CD4-positive, alpha-beta T cell treated with Interleukin-21 for 1 hour (primary cell): ENCODE measurements around the gene VARS2.
"Not testable (repeated sequence)": the region's sequence is repeated elsewhere in the genome, so short reads cannot be mapped to it uniquely, and the experiment has no call there.

Source experiments
- DNase-seq: peaks from one replicate; pipeline ENCODE4 v3.0.0-alpha.2; 2020

The VARS2 gene

DNA sequence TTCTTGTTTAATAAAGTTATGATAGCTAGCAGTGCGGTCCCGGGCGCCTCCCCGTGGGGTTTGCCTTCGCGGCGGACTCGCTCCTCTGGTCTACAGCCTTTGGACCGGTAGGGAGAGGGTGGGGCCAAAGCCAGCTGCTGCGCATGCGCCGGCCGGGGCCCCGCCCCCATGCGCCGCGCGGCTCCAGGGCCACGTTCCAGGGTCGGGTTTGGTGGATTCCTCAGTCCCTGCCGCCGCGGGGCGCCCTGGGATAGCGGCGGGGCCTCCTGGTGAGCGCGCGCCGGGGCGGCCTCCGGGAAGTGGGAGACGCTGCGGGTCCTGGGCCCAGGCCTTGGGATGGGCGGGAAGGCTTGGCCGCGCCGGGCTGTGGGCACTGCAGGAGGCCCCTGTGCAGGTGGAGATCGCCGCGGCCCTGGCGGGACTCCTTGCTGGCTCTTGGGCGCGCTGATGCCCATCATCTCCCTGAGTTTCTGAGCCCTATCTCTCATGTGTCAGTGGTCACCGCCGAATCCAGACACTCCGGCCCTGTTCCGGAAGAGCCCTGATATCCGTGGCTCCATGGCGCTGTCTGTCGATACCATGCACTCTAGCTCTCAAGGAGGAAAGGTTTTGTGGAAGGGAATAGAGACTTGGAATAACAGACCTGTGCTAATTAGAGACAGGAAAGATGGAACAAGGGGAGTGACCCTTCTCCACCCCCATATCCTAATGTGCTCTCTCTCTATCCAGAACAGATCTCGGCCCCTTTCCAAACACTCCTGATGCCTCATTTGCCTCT, at the start of gene VARS2:
TSS of gene VARS2 (plus strand) at position 163 of the 778 bp plus-strand sequence. CDS start at position 762, 599 bp downstream.
- DNase-seq: peak; percentile 91

DNA sequence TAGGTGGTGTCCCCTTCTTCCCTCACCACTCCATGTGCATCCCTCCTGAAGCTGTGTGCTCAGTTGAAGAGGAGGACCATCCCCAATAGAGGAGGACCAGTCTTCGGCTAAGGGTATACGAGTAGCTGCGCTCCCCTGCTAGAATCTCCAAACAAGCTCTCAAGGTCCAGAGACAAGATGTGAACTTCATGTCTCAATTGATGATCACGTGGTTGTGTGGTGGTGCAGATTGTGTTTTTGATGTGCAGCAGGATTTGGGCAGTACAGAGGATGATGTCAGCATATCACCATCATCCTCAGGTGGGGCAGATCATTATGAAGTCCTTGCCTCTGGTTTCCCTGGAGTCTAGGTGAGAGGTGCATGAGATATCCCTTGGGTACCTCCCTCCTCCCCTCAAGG, 49.7 kb upstream of the VARS2 start:
- no peak for DNase-seq

DNA sequence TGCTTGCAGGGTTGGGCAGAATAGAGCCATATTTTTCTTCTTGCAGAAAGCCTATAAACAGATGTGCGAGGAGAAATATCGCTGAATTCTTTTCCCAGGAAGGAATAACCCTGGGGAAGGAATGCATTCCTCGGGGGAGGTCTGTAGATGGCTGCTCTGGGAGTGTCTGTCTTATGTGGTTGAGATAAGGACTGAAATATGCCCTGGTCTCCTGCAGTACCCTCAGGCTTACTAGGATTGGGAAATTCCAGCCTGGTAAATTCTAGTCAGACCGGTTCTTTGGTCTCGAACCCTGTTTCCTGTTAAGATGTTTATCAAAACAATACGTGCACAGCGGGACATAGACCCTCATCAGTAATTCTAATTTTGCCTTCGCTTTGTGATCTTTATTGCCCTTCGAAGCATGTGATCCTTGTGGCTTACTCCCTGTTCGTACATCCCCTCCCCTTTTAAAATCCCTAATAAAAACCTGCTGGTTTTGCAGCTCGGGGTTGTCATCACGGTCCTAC, 44.7 kb upstream of the VARS2 start:
- not testable (repeated sequence) for DNase-seq

DNA sequence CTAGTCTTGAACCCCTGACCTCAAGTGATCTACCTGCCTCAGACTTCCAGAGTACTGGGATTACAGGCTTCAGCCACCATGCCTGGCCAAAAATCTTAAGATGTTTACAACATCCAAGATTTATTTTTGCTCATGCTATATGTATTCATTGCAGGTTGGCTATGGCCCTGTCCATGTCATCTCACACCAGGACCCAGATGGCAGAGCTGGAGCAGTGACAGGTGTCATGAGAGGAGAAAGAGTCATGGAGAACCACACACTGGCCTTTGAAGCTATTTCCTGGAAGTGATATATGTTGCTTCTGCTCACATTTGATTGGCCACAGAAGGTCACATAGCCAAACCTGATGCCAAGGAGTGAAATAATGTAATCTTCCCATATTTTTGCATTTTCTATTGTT, 43.5 kb upstream of the VARS2 start:
- no peak for DNase-seq

DNA sequence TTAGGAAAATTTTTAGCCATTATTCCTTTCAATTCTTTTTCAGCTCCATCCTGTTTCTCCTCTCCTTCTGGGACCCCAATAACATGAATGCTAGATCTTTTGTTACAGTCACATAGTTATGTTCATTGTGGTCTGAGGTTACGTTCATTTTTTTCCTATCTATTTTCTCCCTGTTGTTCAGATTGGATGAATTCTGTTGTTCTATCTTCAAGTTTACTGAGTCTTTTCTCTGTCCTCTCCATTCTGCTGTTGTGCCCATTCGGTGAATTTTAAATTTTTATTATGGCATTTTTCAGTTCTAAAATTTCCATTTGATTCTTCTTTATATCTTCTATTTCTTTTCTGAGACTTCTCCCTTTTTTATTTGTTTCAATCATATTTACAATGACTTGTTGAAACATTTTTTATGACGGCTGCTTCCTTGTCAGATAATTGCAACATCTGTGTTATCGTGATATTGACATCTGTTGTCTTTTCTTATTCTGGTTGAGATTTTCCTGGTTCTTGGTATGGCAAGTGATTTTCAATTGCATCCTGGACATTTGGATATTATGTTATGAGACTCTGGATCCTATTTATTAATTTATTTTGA, 42.4 kb upstream of the VARS2 start:
- no peak for DNase-seq

DNA sequence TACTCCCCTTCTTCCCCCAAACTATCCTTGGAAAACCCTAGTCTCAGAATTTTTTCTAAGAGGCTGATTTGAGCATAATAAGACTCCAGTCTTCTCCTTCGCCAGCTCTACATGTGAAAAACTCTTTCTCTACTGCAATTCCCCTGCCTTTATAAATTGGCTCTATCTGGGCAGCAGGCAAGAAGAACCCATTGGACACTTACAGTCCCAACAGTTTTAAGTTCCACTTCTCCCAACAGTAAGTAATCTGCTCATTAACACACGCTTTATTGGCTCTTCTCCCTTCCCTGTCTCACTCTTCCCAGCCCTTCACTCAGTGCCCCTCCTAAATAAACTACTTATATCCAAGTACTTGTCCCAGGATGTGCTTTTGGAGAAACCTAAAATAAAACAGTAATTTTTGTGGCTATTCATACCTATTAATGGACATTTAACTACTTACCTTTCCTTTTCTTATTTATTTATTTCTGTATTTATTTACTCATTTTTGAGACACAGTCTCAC, 40.8 kb upstream of the VARS2 start:
- DNase-seq: no peak

DNA sequence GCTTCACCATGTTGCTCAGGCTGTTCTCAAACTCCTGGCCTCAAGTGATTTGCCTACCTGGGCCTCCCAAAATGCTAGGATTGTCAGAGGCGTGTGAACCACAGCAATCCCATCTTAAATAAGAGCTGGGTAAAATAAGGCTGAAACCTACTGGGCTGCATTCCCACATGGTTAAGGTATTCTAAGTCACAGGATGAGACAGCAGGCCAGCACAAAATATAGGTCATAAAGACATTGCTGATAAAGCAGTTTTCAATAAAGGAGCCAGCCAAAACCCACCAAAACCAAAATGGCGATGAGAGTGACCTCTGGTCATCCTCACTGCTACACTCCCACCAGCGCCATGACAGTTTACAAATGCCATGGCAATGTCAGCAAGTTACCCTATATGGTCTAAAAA, 40.2 kb upstream of the VARS2 start:
- DNase-seq: not testable (repeated sequence)

DNA sequence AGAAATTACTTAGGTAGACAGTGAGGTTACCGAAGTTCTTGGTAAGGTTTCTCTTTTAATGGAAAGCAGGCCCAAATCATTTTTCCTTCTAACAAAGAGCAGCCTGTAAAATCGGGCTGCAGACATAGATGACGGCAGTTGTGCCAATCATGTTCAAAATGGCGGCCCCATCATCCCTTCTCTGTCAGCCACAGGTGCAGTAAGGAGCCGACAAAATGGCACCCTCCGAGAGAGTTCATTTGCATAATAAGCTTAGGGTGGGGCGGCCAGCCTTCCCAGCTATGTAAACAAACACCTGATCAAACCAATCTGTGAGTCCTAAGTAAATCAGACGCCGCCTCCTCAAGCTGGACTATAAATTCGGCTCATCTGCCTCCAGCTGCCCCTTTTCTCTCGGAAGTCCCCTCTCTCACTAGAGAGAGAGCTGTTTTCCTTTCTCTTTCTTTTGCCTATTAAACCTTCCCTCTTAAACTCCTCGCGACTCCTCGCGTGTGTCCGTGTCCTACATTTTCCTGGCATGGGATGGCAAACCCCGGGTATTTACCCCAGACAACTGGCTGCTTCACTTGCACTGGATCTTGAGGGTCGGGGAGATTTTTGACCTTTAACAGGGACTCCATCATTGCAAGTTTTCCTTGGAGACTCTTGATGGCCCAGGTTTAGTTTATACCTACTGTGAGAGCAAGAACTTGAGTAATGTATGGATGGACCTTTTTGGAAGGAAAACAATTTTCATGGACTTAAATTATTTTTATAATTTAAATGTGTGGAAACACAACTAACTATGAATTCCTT, 38.6 kb upstream of the VARS2 start:
- no peak for DNase-seq

DNA sequence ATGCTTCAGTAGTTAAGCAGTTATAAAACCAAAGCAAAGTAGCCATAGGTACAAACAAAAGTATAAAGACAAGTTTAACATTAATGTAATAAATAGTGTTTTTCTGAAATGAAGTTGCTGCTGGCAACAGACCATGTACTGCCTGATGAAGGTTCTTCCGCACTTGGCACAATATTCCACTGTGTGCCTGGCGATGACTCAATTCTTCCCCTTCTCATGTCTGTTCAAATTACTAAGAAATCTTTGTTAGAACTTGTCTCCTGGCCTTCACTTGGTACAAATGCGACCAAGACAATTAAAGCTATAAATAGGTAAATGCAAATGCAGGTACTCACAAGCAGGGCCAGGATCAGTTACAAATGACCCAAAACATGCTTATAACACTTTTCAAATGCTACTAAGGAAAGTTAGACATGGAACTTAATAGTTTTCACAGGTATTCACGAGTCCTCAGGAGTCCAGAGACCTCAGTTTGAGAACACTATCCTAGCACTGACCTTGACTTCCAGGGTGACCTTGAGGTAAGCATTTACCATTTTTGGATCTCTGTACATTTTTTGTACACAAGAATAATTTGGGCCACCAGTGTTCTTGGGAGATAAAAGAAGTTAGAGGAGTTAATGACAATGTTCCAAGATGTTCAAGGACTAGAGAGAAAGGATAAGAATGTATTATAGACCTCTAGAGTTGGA, 37.9 kb upstream of the VARS2 start:
- no peak for DNase-seq

DNA sequence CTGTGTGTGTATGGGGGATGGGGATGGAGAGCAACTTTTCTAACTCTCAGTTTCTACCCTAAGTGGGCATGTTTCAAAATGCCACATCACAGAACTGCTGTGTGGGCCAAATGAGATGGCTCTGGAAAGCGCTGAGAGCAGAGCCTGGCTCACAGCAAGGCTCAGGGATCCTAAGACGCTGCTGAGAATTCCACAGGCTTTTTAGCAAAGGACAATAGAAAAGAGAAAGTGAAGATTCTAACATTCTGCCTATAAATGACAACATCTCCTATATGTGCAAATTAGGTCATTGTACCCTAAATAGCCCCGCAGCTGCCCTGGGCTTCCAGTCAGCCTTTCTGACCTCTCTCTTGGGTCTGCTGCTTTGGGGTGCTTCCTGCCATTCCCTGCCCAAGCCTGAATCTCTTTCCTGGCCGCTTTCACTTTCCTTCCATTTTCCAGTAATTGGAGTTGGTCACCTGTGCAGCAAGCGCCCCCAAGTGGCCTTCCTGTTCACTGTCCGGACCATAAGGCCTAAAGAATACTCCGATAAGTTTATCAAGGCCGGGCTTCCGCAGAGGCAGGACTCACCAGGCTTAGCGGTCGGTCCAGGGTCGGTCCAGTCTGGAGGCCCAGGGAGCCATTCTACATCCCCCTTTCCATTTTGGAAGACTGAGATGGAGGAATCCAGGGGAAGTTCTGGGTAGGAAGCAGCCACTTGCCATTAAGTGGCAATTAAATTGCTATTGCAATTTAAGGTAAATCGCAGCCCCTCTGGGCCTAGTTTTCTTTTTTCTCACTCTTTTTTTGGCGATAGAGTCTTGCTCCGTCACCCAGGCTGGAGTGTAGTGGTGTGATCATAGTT, 36.4 kb upstream of the VARS2 start:
- peak; percentile 81 for DNase-seq

DNA sequence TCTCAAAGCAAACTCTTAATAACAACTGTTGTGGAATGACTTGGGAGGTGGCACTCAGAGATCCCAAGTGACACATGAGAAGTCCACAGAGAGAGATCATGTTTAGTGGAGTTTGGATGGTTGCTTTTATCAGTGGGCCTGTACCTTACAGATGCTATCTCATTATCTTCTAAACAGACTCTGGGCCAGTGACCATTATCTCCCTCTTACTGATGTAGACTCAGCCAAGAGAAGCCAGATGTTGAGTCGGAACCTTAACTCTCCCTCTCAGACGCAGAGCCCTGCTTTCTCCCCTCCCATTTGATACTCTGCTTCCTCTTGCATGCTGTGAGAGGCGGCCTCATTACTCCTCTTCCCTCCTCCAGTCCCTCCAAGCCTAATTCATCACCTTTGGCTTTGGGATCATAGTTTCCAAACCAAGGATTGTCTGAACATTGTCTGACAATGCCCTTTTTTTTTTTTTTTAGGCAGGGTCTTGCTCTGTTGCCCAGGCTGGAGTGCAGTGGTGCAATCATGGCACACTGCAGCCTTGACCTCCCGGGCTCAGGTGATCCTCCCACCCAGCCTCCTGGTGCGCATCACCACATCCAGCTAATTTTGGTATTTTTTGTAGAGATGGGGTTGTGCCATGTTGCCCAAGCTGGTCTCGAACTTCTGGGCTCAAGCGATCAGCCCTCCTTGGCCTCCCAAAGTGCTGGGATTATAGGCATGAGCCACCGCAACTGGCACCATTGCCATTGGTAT, 34.2 kb upstream of the VARS2 start:
- no peak for DNase-seq

DNA sequence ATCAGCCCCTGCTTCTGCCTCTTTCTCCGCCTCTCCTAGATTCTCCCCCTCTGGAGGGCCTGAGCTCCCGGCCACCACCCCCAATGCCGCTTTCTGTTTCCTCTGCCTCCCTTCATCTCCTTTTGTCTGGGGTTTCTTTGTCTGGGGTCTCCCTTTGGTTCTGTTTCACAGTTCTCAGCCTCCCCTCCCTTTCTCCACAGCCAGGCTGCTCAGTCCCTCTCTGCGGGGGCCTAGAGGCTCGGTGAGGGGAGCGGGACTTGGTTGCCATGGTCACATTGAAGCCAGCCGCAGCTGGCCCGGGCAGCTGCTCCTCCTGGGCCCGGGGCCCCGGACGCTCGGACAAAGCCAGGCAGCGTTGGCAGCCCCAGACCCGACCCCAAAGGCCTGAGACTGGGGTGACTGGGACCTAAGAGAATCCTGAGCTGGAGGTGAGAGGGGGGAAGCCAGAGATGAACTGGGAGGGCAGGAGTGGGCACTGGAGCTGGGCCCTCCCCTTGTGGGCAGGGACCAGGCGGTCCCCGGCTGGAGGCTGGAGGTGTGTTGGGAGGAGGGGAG, 33.3 kb upstream of the VARS2 start:
- no peak for DNase-seq

DNA sequence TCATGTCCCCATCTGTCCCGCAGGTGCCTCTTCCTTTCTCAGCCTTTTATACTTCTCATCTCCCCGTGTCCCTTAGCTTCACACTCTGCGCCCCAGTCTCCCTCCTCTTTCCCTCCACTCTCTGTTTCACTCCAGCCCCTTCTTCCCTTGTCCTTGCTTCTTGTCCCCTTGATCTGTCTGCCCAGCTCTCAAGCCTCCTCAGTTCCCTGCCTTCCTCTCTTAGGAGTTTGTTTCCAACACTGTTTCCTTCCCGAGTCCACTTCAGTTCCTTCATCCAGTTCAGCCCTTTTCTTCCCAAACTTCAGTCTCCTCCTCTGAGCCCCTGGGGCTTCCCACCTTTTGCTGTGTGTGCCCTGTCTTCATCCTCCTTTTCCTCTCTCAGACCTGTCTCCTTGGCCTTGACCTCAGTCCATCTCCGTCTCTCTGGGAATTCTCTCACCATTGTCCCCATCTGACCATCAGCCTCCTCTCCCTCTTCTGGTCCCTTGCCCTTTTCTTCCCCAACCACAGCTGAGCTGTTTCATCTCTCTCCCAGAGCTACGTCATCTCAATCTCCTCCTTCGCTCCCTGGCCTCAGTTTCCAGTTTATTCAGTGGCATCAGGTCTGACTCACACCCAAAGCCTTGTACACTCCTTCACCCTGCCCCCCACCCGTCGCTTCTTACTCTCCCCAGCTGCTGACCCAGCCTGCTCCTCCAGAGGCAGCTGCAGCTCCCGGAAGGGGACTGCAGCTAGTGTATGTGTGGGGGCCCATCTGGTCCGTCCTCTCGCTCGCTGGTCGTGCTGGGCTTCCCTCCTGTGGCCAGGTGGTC, 32.4 kb upstream of the VARS2 start:
- DNase-seq: no peak

DNA sequence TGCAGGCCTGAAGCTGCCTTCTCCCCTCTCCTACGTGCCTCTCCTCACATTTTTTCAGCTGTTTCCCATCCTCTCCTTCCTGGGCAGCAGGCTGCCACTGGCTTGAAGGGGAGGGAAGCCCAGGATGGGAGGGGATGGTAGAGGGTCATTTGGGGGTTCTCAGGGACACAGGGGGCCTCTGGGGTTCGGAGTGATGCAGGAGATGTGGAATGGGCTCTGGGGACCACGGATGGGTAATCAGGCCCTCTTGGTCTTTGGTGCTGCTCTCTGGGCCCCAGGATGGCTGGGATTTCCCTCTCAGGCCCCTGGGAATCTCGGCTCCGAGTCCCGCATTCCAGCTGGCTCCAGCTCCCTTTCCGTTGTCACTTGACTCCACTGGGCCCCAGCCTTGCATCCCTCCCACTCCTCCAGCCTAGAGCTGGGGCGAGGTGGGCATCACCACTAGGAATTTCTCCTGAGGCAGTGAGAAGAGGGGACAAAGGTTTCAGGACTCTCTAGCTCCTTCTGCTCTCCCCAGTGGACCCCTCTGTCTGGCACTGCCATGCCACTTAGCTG, 31.8 kb upstream of the VARS2 start:
- DNase-seq: no peak

DNA sequence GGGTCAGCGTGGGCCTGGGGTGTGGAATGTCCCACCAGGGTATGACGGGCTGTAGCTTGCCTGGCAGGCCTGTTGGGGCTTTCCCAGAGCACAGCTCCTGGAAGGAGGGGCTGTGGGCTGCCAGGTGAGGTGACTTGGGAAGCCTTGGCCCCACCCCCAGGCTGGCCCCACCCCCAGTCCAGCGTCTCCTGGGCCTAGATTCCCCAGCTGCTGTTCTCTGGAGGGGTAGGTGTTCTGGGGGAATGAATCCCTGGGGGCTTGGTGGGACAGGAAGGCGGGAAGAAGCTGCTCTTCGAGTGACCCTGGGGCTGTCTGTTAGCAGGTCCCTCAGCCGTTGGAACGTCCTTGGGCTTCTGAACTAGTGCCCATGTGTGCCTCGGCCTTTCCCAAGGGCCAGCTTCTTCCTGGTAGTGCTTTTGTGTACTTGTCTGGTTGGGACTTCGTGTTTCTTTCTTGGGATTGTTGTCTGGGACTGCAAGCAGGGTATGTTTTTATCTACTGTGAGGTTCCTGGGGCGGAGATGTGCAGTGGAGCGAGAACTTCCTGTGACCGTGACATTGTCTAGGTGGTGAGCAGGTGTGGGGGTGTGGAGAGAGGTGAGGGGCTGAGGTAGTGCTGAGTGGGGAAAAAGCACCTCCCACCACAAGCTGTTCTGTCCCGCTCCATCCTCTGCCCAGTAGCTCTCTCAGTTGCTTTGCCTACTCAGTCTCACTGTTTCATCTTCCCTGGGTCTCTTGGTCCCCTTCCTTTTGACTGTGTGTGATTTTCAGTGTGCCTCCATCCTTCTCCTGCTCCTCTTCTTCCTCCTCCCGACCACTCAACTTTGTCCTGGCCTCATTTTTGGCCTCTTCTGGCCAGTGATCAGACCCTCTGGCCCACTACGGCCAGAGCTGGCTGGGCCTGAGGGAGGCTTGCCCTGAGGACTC, 31.0 kb upstream of the VARS2 start:
- no peak for DNase-seq

DNA sequence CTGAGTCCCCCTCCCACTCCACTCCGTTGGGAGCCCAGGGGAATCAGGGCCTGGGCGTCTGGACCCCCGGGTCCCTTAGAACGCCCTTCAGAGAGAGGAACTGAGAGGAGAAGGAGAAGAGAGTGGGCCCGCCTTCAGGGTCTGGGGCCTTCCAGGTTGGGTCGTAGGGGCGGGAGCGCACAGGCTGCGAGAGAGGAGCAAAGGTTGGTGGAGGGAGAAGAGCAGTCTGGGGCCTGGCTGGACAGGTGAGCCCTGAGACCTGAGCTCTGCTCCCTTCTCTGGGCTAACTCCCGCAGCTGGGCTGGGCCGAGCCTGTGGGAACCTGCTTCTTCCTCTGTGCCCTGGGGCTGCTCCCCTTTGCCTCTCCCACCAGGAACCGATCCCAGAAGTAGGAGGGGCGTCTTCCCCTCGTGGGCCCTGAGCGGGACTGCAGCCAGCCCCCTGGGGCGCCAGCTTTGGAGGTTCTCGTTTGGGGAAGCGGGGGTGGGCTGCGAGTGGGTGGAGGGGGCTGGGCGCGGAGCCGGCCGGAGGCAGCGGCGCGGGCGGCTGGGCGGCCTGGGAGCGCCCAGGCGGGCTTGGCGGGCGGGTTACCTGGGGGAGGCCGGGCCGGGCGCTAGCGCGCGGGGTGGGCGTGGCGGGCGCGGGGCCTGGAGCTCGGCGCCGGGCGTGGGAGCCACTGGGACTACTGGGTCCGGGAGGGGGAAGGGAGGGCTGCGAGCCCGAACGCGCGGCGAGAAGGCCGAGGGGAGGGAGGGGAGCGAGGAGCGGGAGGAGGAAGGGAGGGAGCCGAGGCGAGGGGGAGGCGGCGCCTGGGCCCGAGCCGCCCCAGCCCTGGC, 30.1 kb upstream of the VARS2 start, which contains the start of gene DDR1:
TSS of gene DDR1 (plus strand) at position 835 of the 836 bp plus-strand sequence. CDS start 4,211 bp downstream, outside the sequence.
- DNase-seq: peak; percentile 59
